Natural killer cell (primary cell): Measurements from ENCODE around the gene LCE3C. TPM values are rescaled to one million over a fixed set of nuclear protein-coding genes. Genes with fewer than 3 reads are reported as not detected.

Source experiments
- ATAC-seq, 3 donors: fragments of 150-1000 bp in 2 of 3; fragments of 200-7000 bp in 1 of 3; cut with Tn5 transposase; 1 replicate in 1 of 3; 2 replicates in 2 of 3; pipeline ENCODE4 v1.10.0; 2021; ENCODE audit warnings: mild to moderate bottlenecking in 2 of 3, moderate library complexity in 2 of 3
- DNase-seq, 2 donors: peaks; one replicate each; pipeline versions ENCODE4 v3.0.0 to v3.0.0-alpha.2; 2013 to 2021; ENCODE audit warnings: mixed read lengths in 1 of 2
- H3K27ac ChIP-seq: one replicate; pipeline ENCODE4 v1.5.1; 2013; ENCODE audit warnings: mild to moderate bottlenecking, low read length
- H3K27me3 ChIP-seq: one replicate; pipeline ENCODE4 v1.6.1; 2013; ENCODE audit warnings: low read length; ENCODE audit not compliant: control insufficient read depth, insufficient read depth
- H3K36me3 ChIP-seq: one replicate; pipeline ENCODE4 v1.6.1; 2013; ENCODE audit warnings: low read length; ENCODE audit not compliant: control insufficient read depth, insufficient read depth
- H3K4me1 ChIP-seq: one replicate; pipeline ENCODE4 v1.6.1; 2013; ENCODE audit warnings: low read length; ENCODE audit not compliant: control insufficient read depth, insufficient read depth
- H3K4me3 ChIP-seq: one replicate; pipeline ENCODE4 v1.5.1; 2013; ENCODE audit warnings: low read length
- H3K9me3 ChIP-seq: one replicate; pipeline ENCODE4 v1.6.1; 2013; ENCODE audit warnings: low read length; ENCODE audit not compliant: control insufficient read depth, insufficient read depth
- H3K27ac Mint-ChIP-seq, 2 donors: one replicate each; pipeline ENCODE4 v1.8.0; 2022; ENCODE audit warnings: mild to moderate bottlenecking in 2 of 2, mixed read lengths in 2 of 2, moderate library complexity in 1 of 2
- H3K27me3 Mint-ChIP-seq, 2 donors: one replicate each; pipeline ENCODE4 v1.8.0; 2022; ENCODE audit warnings: low read depth in 2 of 2, mixed read lengths in 2 of 2
- H3K36me3 Mint-ChIP-seq: one replicate; pipeline ENCODE4 v1.8.0; 2022; ENCODE audit warnings: mixed read lengths
- H3K4me1 Mint-ChIP-seq, 2 donors: one replicate each; pipeline ENCODE4 v1.8.0; 2022; ENCODE audit warnings: mixed read lengths in 2 of 2
- H3K4me3 Mint-ChIP-seq: one replicate; pipeline ENCODE4 v1.8.0; 2022; ENCODE audit warnings: mild to moderate bottlenecking, moderate library complexity, mixed read lengths
- H3K9me3 Mint-ChIP-seq, 2 donors: one replicate each; pipeline ENCODE4 v1.8.0; 2022; ENCODE audit warnings: mixed read lengths in 2 of 2
- CTCF ChIP-seq: fragments of 200-600 bp; IDR thresholded peaks from one replicate; pipeline ENCODE4 v1.8.0; 2022; ENCODE audit warnings: antibody characterized with exemption
- WGBS: methylation state at CpG from one replicate; pipeline ENCODE4 v1.1.7; 2013; ENCODE audit warnings: missing lambda C conversion rate; ENCODE audit not compliant: insufficient coverage; 5-methylcytosine and 5-hydroxymethylcytosine counted together
- intact Hi-C: fragments of 100-400 bp; cut with micrococcal nuclease; formaldehyde crosslinking; loops from one replicate; pipeline ENCODE4 v1.14.2; 2022
- total RNA-seq, 4 donors: library from RNA; stranded (reverse); fragments of 120-200 nt in 1 of 4; gene quantifications; one replicate each; pipeline versions ENCODE4 v1.2.3 to v1.2.4, GENCODE V29; 2013 to 2022

The LCE3C gene, protein sequence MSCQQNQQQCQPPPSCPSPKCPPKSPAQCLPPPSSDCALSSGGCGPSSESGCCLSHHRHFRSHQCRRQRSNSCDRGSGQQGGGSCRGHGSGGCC
- not detected for total RNA-seq
- not detected for total RNA-seq (2013)

DNA sequence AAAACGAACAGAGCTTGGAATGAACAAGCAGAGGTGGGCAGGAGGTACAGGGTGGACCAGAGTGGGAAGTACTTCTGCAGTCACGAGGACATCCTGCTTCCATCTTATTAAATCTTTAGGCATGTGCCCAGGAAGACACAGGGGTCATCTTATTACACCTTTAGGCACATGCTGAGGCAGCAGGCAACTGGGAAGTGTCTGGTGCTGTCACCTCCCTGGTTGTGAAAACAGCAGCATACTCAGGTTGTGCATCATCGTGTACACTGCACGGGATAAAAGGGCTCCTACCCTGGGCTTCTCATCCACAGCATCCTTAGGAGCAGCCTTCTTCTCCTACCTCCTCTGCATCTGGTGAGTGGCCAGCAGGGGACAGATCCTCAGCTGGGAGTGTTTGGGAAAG is at the start of gene LCE3C:
Gene LCE3C, plus strand, starts transcription at position 301 of the 400 bp plus-strand sequence. CDS start 498 bp downstream, outside the sequence.
- Mint-ChIP-seq H3K36me3 (no peaks in the 10 kb centered on the region), H3K9me3 (peaks cover 0 to 7% of the 10 kb centered on the region in 2 donors), H3K27me3 (peaks cover 7 to 8% of the 10 kb centered on the region in 2 donors), H3K27ac (no peak within 1 kb of the TSS), H3K4me3 (no peak within 1 kb of the TSS), H3K4me1 (no peaks in the 10 kb centered on the region)
- peaks cover 12% of the 10 kb centered on the region for H3K9me3 ChIP-seq
- no peaks in the 10 kb centered on the region for H3K36me3 ChIP-seq
- ATAC-seq (no peak), DNase-seq (no peak)
- 90% methylated on average over 2 of the region's 4 CpGs for WGBS
- TF ChIP-seq CTCF, result no peak
- H3K4me1 ChIP-seq, result no peaks in the 10 kb centered on the region
- H3K27me3 ChIP-seq, result peaks cover 15% of the 10 kb centered on the region
- no peak within 1 kb of the TSS for H3K27ac ChIP-seq
- no peak within 1 kb of the TSS for H3K4me3 ChIP-seq
- intact Hi-C loops, result no loop called here

GRCh38 chr1:152565115-152565514 is 34.9 kb upstream of the LCE3C start:
- peaks cover 2% of the 10 kb centered on the region in 2 donors for H3K9me3 Mint-ChIP-seq
- ATAC-seq (no peak), DNase-seq (no peak)
- intact Hi-C loops, result no loop called here
- Histone ChIP-seq H3K36me3 (no peaks in the 10 kb centered on the region), H3K9me3 (no peaks in the 10 kb centered on the region), H3K4me3 (no peak overlapping the region), H3K27ac (no peak overlapping the region), H3K4me1 (no peaks in the 10 kb centered on the region), H3K27me3 (no peaks in the 10 kb centered on the region)
- H3K4me1 Mint-ChIP-seq, result no peaks in the 10 kb centered on the region
- H3K4me3 Mint-ChIP-seq, result no peak overlapping the region
- TF ChIP-seq CTCF, result no peak
- no peak overlapping the region for H3K27ac Mint-ChIP-seq
- WGBS, result 84% methylated on average over 2 of the region's 2 CpGs
- H3K36me3 Mint-ChIP-seq, result no peaks in the 10 kb centered on the region
- peaks cover 8 to 24% of the 10 kb centered on the region in 2 donors for H3K27me3 Mint-ChIP-seq

- Histone ChIP-seq H3K36me3 (no peaks in the 10 kb centered on the region), H3K27me3 (peaks cover 4% of the 10 kb centered on the region), H3K4me3 (no peak overlapping the region), H3K27ac (no peak overlapping the region), H3K4me1 (no peaks in the 10 kb centered on the region), H3K9me3 (no peaks in the 10 kb centered on the region)
- 78% methylated on average over 12 of the region's 14 CpGs for WGBS
- Mint-ChIP-seq H3K4me1 (no peaks in the 10 kb centered on the region), H3K9me3 (peaks cover 2% of the 10 kb centered on the region in 2 donors), H3K4me3 (no peak overlapping the region), H3K27me3 (peaks cover 8 to 25% of the 10 kb centered on the region in 2 donors), H3K36me3 (no peaks in the 10 kb centered on the region), H3K27ac (no peak overlapping the region)
- intact Hi-C loops, result no loop called here
- no peak for TF ChIP-seq CTCF
- ATAC-seq, result no peak
- DNase-seq, result no peak
Measured at GRCh38 chr1:152565535-152566215, 34.4 kb upstream of the LCE3C start.

DNA sequence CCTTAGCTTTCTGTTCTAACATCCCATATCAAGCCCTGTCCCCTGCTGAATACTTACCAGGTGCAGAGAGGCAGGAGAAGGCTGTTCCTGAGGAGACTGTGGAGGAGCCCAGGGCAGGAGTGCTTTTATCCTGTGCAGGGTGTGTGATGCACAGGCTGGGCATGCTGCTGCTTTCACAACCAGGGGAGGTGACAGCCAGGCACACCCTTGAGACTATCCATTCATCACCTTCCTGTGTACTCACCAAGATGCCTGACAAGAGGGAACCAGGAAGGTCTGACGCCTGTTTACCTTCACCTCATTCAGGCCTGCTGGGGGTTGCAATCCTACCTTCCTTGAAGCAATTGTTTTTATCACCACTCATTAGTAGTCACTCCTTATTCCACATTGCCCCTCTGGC is 33.4 kb upstream of the LCE3C start, which contains the start of gene LCE3E:
Gene LCE3E, minus strand, starts transcription at position 100 of the 400 bp plus-strand sequence. CDS start 572 bp downstream, outside the sequence.
- Histone ChIP-seq H3K36me3 (no peaks in the 10 kb centered on the region), H3K4me1 (no peaks in the 10 kb centered on the region), H3K4me3 (no peak within 1 kb of the TSS), H3K27me3 (peaks cover 4% of the 10 kb centered on the region), H3K27ac (no peak within 1 kb of the TSS), H3K9me3 (no peaks in the 10 kb centered on the region)
- Mint-ChIP-seq H3K27ac (no peak within 1 kb of the TSS), H3K4me1 (no peaks in the 10 kb centered on the region), H3K4me3 (no peak within 1 kb of the TSS), H3K27me3 (peaks cover 11 to 25% of the 10 kb centered on the region in 2 donors), H3K36me3 (no peaks in the 10 kb centered on the region), H3K9me3 (peaks cover 2% of the 10 kb centered on the region in 2 donors)
- ATAC-seq, result no peak
- DNase-seq, result no peak
- 81% methylated on average over 1 of the region's 1 CpG for WGBS
- intact Hi-C loops, result no loop called here
- no peak for TF ChIP-seq CTCF
